ENCODE measurements around the gene CTNNA3. TPM values are rescaled to one million over a fixed set of nuclear protein-coding genes. Genes with fewer than 3 reads are reported as not detected.
A peak's percentile ranks its signal among the peaks of the same experiment; 100 is the strongest.

CTNNA3 gene
- total and polyA plus RNA-seq, 2 donors from 2014 or later = 0.45 to 0.72 TPM

DNA sequence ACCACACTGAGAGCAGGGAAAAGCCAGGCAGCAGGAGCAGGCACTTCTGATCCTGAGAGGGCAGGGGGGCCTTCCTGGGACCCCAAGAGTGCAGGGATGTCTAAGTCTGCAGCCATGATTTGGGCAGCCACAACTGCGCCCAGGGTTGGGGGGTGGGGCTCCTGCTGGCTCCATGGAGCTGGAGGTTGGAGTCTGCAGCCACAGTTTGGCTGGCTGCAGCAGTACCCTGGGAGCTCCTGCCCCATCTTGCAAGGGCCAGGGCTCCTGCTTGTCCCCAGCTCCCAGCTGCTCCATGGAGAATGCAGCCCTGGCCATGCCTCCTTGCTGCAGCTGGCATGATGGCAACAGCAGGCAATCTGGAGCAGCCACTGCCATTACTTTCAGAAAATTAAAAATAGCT lies 1449.8 kb downstream of the CTNNA3 start:
- DNase-seq (peak in 1 of 5 donors; percentile 49), FAIRE-seq (no peak)
- no peak overlapping the region for H3K27ac ChIP-seq (ENCODE audit: low read depth in 2 of 2, low read length in 2 of 2)
- no peak overlapping the region for H3K9ac ChIP-seq (ENCODE audit: low read length in 3 of 3)
- no peaks in the 10 kb centered on the region for H3K4me1 ChIP-seq (ENCODE audit: control insufficient read depth in 2 of 3, insufficient read depth in 2 of 3, low read depth in 1 of 3, low read length in 3 of 3)
- H3K27me3 ChIP-seq (ENCODE audit: control insufficient read depth, insufficient read depth, low read length) = no peaks in the 10 kb centered on the region
- H3K36me3 ChIP-seq (ENCODE audit: control insufficient read depth in 2 of 3, insufficient read depth in 3 of 3, low read length in 3 of 3) = no peaks in the 10 kb centered on the region
- peaks cover 0 to 2% (median 2%) of the 10 kb centered on the region in 3 donors for H3K9me3 ChIP-seq (ENCODE audit: control insufficient read depth in 2 of 3, insufficient read depth in 1 of 3, low read length in 3 of 3)
- no peak overlapping the region for H3K4me3 ChIP-seq (ENCODE audit: low read length in 3 of 3)
- intact Hi-C loops (cut with DNase I) = no loop called here
- TF ChIP-seq, protein P1, sequence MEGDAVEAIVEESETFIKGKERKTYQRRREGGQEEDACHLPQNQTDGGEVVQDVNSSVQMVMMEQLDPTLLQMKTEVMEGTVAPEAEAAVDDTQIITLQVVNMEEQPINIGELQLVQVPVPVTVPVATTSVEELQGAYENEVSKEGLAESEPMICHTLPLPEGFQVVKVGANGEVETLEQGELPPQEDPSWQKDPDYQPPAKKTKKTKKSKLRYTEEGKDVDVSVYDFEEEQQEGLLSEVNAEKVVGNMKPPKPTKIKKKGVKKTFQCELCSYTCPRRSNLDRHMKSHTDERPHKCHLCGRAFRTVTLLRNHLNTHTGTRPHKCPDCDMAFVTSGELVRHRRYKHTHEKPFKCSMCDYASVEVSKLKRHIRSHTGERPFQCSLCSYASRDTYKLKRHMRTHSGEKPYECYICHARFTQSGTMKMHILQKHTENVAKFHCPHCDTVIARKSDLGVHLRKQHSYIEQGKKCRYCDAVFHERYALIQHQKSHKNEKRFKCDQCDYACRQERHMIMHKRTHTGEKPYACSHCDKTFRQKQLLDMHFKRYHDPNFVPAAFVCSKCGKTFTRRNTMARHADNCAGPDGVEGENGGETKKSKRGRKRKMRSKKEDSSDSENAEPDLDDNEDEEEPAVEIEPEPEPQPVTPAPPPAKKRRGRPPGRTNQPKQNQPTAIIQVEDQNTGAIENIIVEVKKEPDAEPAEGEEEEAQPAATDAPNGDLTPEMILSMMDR (IDR thresholded peaks at IDR 0.05; ENCODE audit: borderline replicate concordance, extremely low read depth, insufficient read depth) = no peak

DNA sequence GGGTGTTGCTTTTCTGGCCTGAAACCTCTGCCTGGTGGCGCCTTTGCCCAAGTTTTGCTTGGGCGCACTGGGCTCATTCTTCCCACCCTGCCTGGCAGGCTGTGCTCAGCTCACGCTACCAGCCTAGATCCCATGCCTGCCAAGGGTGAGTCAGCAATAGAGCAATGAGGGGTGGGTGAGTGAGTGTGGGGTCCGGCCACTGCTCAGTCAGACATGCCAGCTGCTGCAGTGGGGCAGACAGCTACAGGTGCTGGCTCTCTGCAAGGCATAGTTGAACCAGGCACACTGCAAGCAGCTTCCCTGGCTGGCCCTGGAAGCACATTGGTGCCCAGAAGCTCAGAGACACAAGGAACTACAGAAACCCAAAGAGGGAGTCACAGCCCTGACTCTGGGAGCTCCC lies 1451.0 kb downstream of the CTNNA3 start:
- intact Hi-C loops (cut with DNase I) = no loop called here
- no peaks in the 10 kb centered on the region for H3K27me3 ChIP-seq (ENCODE audit: control insufficient read depth, insufficient read depth, low read length)
- no peak overlapping the region for H3K9ac ChIP-seq (ENCODE audit: low read length in 3 of 3)
- H3K36me3 ChIP-seq (ENCODE audit: control insufficient read depth in 2 of 3, insufficient read depth in 3 of 3, low read length in 3 of 3) = no peaks in the 10 kb centered on the region
- no peak overlapping the region for H3K4me3 ChIP-seq (ENCODE audit: low read length in 3 of 3)
- H3K9me3 ChIP-seq (ENCODE audit: control insufficient read depth in 2 of 3, insufficient read depth in 1 of 3, low read length in 3 of 3) = peaks cover 0 to 2% (median 2%) of the 10 kb centered on the region in 3 donors
- DNase-seq (peak in 1 of 5 donors; percentile 3), FAIRE-seq (no peak)
- H3K4me1 ChIP-seq (ENCODE audit: control insufficient read depth in 2 of 3, insufficient read depth in 2 of 3, low read depth in 1 of 3, low read length in 3 of 3) = no peaks in the 10 kb centered on the region
- H3K27ac ChIP-seq (ENCODE audit: low read depth in 2 of 2, low read length in 2 of 2) = no peak overlapping the region
- TF ChIP-seq, protein P1 (IDR thresholded peaks at IDR 0.05; ENCODE audit: borderline replicate concordance, extremely low read depth, insufficient read depth) = no peak

DNA sequence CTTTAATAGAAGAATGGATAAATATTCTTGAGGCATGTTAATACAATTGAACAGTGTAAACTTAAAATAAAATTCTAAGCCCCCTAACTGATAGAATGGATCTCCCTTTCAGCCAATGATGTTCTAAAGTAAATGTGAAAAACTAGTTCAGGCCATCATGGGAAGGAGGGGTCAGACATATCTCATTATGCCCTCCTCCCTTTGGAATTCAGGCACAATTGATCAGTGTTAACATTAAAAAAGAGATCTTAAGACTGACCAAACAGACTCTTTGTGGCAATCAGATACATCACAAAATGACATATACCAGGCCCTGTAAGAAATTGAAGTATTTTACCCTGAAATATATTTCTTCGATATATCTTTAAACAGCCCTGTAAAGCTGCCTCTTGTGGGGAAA lies 1453.1 kb downstream of the CTNNA3 start:
- Histone ChIP-seq H3K4me1 (ENCODE audit: control insufficient read depth in 2 of 3, insufficient read depth in 2 of 3, low read depth in 1 of 3, low read length in 3 of 3) (no peaks in the 10 kb centered on the region), H3K4me3 (ENCODE audit: low read length in 3 of 3) (no peak overlapping the region), H3K9ac (ENCODE audit: low read length in 3 of 3) (no peak overlapping the region), H3K27ac (ENCODE audit: low read depth in 2 of 2, low read length in 2 of 2) (no peak overlapping the region), H3K9me3 (ENCODE audit: control insufficient read depth in 2 of 3, insufficient read depth in 1 of 3, low read length in 3 of 3) (no peaks in the 10 kb centered on the region), H3K36me3 (ENCODE audit: control insufficient read depth in 2 of 3, insufficient read depth in 3 of 3, low read length in 3 of 3) (no peaks in the 10 kb centered on the region), H3K27me3 (ENCODE audit: control insufficient read depth, insufficient read depth, low read length) (no peaks in the 10 kb centered on the region)
- FAIRE-seq (no peak), DNase-seq (no peak)
- intact Hi-C loops (cut with DNase I) = no loop called here
- TF ChIP-seq, protein P1 (IDR thresholded peaks at IDR 0.05; ENCODE audit: borderline replicate concordance, extremely low read depth, insufficient read depth) = no peak

DNA sequence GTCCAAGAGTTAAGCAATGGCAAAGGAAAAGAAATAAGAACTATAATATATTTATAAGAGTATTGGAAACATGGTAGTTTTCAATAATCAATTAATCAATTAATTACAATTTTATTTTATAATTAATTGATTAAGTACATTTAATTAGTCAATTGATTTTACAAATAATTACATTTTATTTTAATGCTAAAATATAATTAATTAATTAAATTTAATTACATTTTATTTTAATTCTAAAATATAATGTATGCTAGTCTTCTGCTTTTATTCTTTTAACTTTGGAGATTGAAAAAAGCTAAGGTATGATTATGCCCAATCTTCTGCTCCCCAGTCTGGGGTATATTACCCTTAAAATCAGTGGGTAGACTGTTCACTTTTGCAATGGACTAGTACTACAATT lies 1456.9 kb downstream of the CTNNA3 start:
- intact Hi-C loops (cut with DNase I) = no loop called here
- FAIRE-seq = peak; percentile 93
- no peak overlapping the region for H3K4me3 ChIP-seq (ENCODE audit: low read length in 3 of 3)

More for the DNA sequence above, 1456.9 kb downstream of the CTNNA3 start:
- H3K9ac ChIP-seq (ENCODE audit: low read length in 3 of 3) = no peak overlapping the region
- TF ChIP-seq, protein P1 (IDR thresholded peaks at IDR 0.05; ENCODE audit: borderline replicate concordance, extremely low read depth, insufficient read depth) = no peak
- H3K9me3 ChIP-seq (ENCODE audit: control insufficient read depth in 2 of 3, insufficient read depth in 1 of 3, low read length in 3 of 3) = no peaks in the 10 kb centered on the region
- no peaks in the 10 kb centered on the region for H3K4me1 ChIP-seq (ENCODE audit: control insufficient read depth in 2 of 3, insufficient read depth in 2 of 3, low read depth in 1 of 3, low read length in 3 of 3)
- no peak for DNase-seq
- no peak overlapping the region for H3K27ac ChIP-seq (ENCODE audit: low read depth in 2 of 2, low read length in 2 of 2)
- no peaks in the 10 kb centered on the region for H3K36me3 ChIP-seq (ENCODE audit: control insufficient read depth in 2 of 3, insufficient read depth in 3 of 3, low read length in 3 of 3)
- no peaks in the 10 kb centered on the region for H3K27me3 ChIP-seq (ENCODE audit: control insufficient read depth, insufficient read depth, low read length)

Data from kidney (tissue), 14 donors.